Vein endothelial cell (primary cell): ENCODE data around the gene CCDC159. TPM values are rescaled to one million over a fixed set of nuclear protein-coding genes. Genes with fewer than 3 reads are reported as not detected.

ENCODE experiments used
- total RNA-seq: library from RNA; depleted of rRNA; stranded (reverse); fragments of >200 nt; gene quantifications from 2 replicates; pipeline ENCODE4 v1.2.3, GENCODE V29; 2012

CCDC159 gene
- total RNA-seq: 12.4 and 12.6 TPM in 2 replicates

DNA sequence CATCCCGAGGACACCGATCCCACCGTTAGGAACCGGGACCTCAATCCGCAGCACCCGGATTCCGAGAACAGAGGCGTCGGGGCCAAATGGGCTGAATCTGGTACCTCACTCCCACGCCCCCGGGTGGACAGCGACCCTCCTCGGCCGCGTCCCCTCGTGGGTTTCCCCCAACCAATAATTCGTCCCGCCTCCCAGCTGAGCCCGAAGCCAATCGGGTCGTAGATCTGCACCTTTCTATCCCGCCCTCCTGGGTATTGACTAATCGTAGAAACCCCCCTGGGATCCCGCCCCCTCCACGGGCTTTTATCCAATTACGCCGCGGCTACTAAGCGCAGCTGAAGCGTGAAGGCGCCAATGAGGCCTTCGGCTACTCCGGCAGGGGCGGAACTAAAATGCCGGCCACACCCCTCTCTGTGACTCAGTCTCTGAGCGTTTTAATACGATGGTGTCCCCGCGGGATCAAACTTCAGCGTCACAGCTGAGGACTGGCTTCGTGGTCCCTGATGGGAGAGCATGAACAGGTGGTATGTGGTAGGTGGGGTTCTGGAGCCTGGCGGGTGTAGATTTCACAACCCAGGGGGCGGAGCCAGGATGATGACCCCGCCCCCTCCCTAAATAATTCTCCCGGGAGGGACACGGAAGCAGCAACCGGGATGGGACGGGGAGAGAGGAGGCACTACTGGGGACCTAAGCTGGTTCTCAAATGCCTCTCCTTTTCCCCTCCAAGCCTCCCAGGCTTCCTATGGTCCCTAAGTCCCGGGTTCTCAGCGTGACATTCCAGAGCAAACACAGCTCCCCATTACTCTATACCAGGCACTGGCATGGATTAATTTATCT is at the start of gene CCDC159, which contains the start of gene TMEM205:
TSS of gene CCDC159 (plus strand) at position 416 of the 837 bp plus-strand sequence. CDS start at position 504, 88 bp downstream.
TSS of gene TMEM205 (minus strand) at position 165 of the 837 bp plus-strand sequence. CDS start 649 bp downstream, outside the sequence.

GRCh38 chr19:11339254-11340098 is 6.8 kb upstream of the CCDC159 start, which contains the start of gene RAB3D:
TSS of gene RAB3D (minus strand) at chr19:11339657. CDS start at chr19:11337399, 2,258 bp downstream.

DNA sequence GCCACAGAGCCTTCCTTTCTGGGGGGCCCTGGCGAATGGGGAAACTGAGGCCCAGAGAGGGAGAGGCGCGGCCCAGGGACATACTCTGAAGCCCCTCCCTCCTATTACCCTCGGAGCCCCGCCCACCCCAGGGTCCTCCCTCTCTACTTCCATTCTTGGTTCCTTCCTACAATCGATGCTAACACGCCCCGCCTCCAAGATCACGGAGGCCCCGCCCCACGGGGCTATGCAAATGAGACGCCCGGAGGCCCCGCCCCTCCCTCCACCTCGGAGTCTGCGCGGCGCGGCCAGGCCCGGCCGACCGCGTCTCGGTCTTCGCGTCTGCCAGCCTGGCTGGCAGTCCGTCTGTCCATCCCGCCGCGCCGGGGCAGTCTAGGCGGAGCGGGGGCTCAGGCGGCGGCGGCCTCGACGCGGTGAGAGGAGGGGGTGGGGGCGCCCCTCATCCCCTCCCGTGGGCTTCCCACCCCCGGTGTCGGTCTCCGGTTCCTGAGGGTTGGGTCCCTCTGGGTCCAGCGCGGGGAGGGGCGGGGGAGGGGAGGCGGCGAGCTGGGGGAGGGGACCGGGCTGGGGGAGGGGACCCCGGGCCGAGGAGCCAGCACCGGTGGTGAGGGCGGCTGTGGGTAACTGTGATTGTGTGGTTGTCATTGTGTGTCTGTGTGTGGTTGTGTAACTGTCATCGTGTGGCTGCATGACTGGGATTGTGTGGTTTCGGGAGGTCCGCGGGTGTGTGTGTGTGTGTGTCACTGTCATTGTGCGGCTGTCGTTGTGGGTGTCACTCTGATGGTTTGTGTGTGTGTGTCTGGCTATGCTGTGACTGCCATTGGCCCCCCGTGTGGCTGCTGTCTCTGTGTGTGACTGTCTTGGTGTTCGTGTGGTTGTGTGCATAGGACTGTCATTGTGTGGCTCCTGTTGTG is 9.1 kb downstream of the CCDC159 start, which contains the start of gene PLPPR2:
TSS of gene PLPPR2 (plus strand) at position 273 of the 914 bp plus-strand sequence. CDS start 2,242 bp downstream, outside the sequence.

GRCh38 chr19:11374433-11375142 is 28.3 kb downstream of the CCDC159 start, which contains the start of gene SWSAP1:
TSS of gene SWSAP1 (plus strand) at chr19:11374666. CDS start at chr19:11374681, 15 bp downstream.

Other genes starting within 250 kb of the CCDC159 start
- 24.5 and 47.7 TPM in 2 replicates for gene SPC24, start 190.7 kb upstream of the CCDC159 start, total RNA-seq
- 72.2 and 91.8 TPM in 2 replicates for gene KANK2, start 149.0 kb upstream of the CCDC159 start, total RNA-seq
- gene ANGPTL8, start 106.9 kb upstream of the CCDC159 start, total RNA-seq: not detected in 2 replicates
- 141 and 170 TPM in 2 replicates for gene DOCK6, start 84.0 kb upstream of the CCDC159 start, total RNA-seq
- gene TSPAN16, start 50.4 kb upstream of the CCDC159 start, total RNA-seq: not detected in 2 replicates
- 52.0 and 59.1 TPM in 2 replicates for gene RAB3D, start 6.9 kb upstream of the CCDC159 start, total RNA-seq
- 101 and 136 TPM in 2 replicates for gene TMEM205, start 251 bp upstream of the CCDC159 start, total RNA-seq
- gene PLPPR2, start 8.9 kb downstream of the CCDC159 start, total RNA-seq: 20.1 and 20.3 TPM in 2 replicates
- 1.7 and 2.3 TPM in 2 replicates for gene SWSAP1, start 28.1 kb downstream of the CCDC159 start, total RNA-seq
- gene EPOR, start 37.8 kb downstream of the CCDC159 start, total RNA-seq: 10.0 and 10.1 TPM in 2 replicates
- 0.86 and 3.9 TPM in 2 replicates for gene RGL3, start 72.8 kb downstream of the CCDC159 start, total RNA-seq
- 0.19 TPM in 1 of 2 replicates, not detected in the other for gene ODAD3, start 88.6 kb downstream of the CCDC159 start, total RNA-seq
- gene PRKCSH, start 89.1 kb downstream of the CCDC159 start, total RNA-seq: 116 and 144 TPM in 2 replicates
- under 0.01 TPM in 1 of 2 replicates, not detected in the other for gene ELAVL3, start 134.5 kb downstream of the CCDC159 start, total RNA-seq
- gene ZNF653, start 159.3 kb downstream of the CCDC159 start, total RNA-seq: 5.4 and 7.5 TPM in 2 replicates
- gene ECSIT, start 182.6 kb downstream of the CCDC159 start, total RNA-seq: 24.6 and 35.6 TPM in 2 replicates
- not detected in 2 replicates for gene CNN1, start 192.3 kb downstream of the CCDC159 start, total RNA-seq
- gene ELOF1, start 212.7 kb downstream of the CCDC159 start, total RNA-seq: 35.0 and 43.4 TPM in 2 replicates
- gene ACP5, start 231.1 kb downstream of the CCDC159 start, total RNA-seq: under 0.01 TPM in 1 of 2 replicates, not detected in the other